ENCODE results near the gene UBXN7.
"Not testable (repeated sequence)": the region's sequence is repeated elsewhere in the genome, so short reads cannot be mapped to it uniquely, and the experiment has no call there.

The UBXN7 gene

GRCh38 chr3:196350067-196350466 lies 82.2 kb downstream of the UBXN7 start:
- no peak overlapping the region for H3K4me3 Mint-ChIP-seq
- H3K4me1 Mint-ChIP-seq, result peaks cover 2% of the 10 kb centered on the region
- H3K27ac Mint-ChIP-seq, result no peak overlapping the region

GRCh38 chr3:196348698-196349097 lies 83.5 kb downstream of the UBXN7 start:
- ATAC-seq (no peak), DNase-seq (no peak)
- Mint-ChIP-seq H3K4me1 (peaks cover 8% of the 10 kb centered on the region), H3K27me3 (no peaks in the 10 kb centered on the region), H3K4me3 (no peak overlapping the region), H3K9me3 (no peaks in the 10 kb centered on the region), H3K27ac (peak overlapping the region in 1 of 2 donors; percentile 19)

More at GRCh38 chr3:196350067-196350466, 82.2 kb downstream of the UBXN7 start:
- no peaks in the 10 kb centered on the region for H3K9me3 Mint-ChIP-seq
- H3K27me3 Mint-ChIP-seq, result no peaks in the 10 kb centered on the region
- DNase-seq (no peak), ATAC-seq (no peak)

- Mint-ChIP-seq H3K27me3 (no peaks in the 10 kb centered on the region), H3K4me3 (no peak overlapping the region), H3K4me1 (peaks cover 8% of the 10 kb centered on the region), H3K27ac (peak overlapping the region in 1 of 2 donors; percentile 35), H3K9me3 (no peaks in the 10 kb centered on the region)
- DNase-seq, result no peak
- ATAC-seq, result no peak
These were observed 87.6 kb downstream of the UBXN7 start for GRCh38 chr3:196344663-196345062.

- not testable (repeated sequence) for H3K9me3 Mint-ChIP-seq, H3K27me3 Mint-ChIP-seq, ATAC-seq, H3K4me1 Mint-ChIP-seq, H3K27ac Mint-ChIP-seq, DNase-seq, H3K4me3 Mint-ChIP-seq
These were observed 88.3 kb downstream of the UBXN7 start for GRCh38 chr3:196343917-196344316.

GRCh38 chr3:196341137-196341536 lies 91.1 kb downstream of the UBXN7 start:
- Mint-ChIP-seq H3K9me3 (no peaks in the 10 kb centered on the region), H3K4me1 (peaks cover 8% of the 10 kb centered on the region), H3K4me3 (no peak overlapping the region), H3K27me3 (peaks cover 7% of the 10 kb centered on the region), H3K27ac (no peak overlapping the region)
- no peak for ATAC-seq
- no peak for DNase-seq

- Mint-ChIP-seq H3K27me3 (peaks cover 7% of the 10 kb centered on the region), H3K4me1 (peaks cover 8% of the 10 kb centered on the region), H3K27ac (no peak overlapping the region), H3K9me3 (no peaks in the 10 kb centered on the region), H3K4me3 (no peak overlapping the region)
- DNase-seq, result no peak
- no peak for ATAC-seq
These were observed 91.8 kb downstream of the UBXN7 start for GRCh38 chr3:196340466-196340865.

- H3K4me1 Mint-ChIP-seq, result peaks cover 2% of the 10 kb centered on the region
- peaks cover 7% of the 10 kb centered on the region for H3K27me3 Mint-ChIP-seq
- ATAC-seq, result no peak
- no peaks in the 10 kb centered on the region for H3K9me3 Mint-ChIP-seq
- no peak overlapping the region for H3K27ac Mint-ChIP-seq
- DNase-seq, result no peak
- no peak overlapping the region for H3K4me3 Mint-ChIP-seq
These were observed 92.6 kb downstream of the UBXN7 start for GRCh38 chr3:196339493-196340254.

- Mint-ChIP-seq H3K27ac (no peak overlapping the region), H3K27me3 (peaks cover 7% of the 10 kb centered on the region), H3K9me3 (no peaks in the 10 kb centered on the region), H3K4me3 (no peak overlapping the region), H3K4me1 (no peaks in the 10 kb centered on the region)
- ATAC-seq (no peak), DNase-seq (no peak)
These were observed 93.2 kb downstream of the UBXN7 start for GRCh38 chr3:196339044-196339443.

GRCh38 chr3:196336319-196337145 lies 95.7 kb downstream of the UBXN7 start:
- no peaks in the 10 kb centered on the region for H3K9me3 Mint-ChIP-seq
- ATAC-seq (no peak), DNase-seq (no peak)
- no peaks in the 10 kb centered on the region for H3K4me1 Mint-ChIP-seq
- H3K4me3 Mint-ChIP-seq, result no peak overlapping the region
- H3K27me3 Mint-ChIP-seq, result peaks cover 7% of the 10 kb centered on the region
- H3K27ac Mint-ChIP-seq, result no peak overlapping the region

GRCh38 chr3:196335503-196335948 lies 96.7 kb downstream of the UBXN7 start:
- ATAC-seq (peak; percentile 59), DNase-seq (no peak)
- H3K27ac Mint-ChIP-seq, result no peak overlapping the region
- H3K9me3 Mint-ChIP-seq, result no peaks in the 10 kb centered on the region
- H3K4me3 Mint-ChIP-seq, result no peak overlapping the region
- peaks cover 7% of the 10 kb centered on the region for H3K27me3 Mint-ChIP-seq
- H3K4me1 Mint-ChIP-seq, result no peaks in the 10 kb centered on the region

GRCh38 chr3:196334982-196335381 lies 97.2 kb downstream of the UBXN7 start:
- no peak overlapping the region for H3K27ac Mint-ChIP-seq
- H3K4me3 Mint-ChIP-seq, result no peak overlapping the region
- no peaks in the 10 kb centered on the region for H3K4me1 Mint-ChIP-seq
- peaks cover 12% of the 10 kb centered on the region for H3K27me3 Mint-ChIP-seq
- DNase-seq (no peak), ATAC-seq (peak; percentile 55)
- H3K9me3 Mint-ChIP-seq, result no peaks in the 10 kb centered on the region

- H3K27ac Mint-ChIP-seq, result peak overlapping the region in 1 of 2 donors; percentile 76
- H3K4me3 Mint-ChIP-seq, result no peak overlapping the region
- ATAC-seq (no peak), DNase-seq (no peak)
- H3K4me1 Mint-ChIP-seq, result no peaks in the 10 kb centered on the region
- no peaks in the 10 kb centered on the region for H3K9me3 Mint-ChIP-seq
- peaks cover 8% of the 10 kb centered on the region for H3K27me3 Mint-ChIP-seq
These were observed 100.1 kb downstream of the UBXN7 start for GRCh38 chr3:196332168-196332567.

- no peak for ATAC-seq
- H3K4me1 Mint-ChIP-seq, result no peaks in the 10 kb centered on the region
- H3K27me3 Mint-ChIP-seq, result peaks cover 8% of the 10 kb centered on the region
- no peaks in the 10 kb centered on the region for H3K9me3 Mint-ChIP-seq
- H3K4me3 Mint-ChIP-seq, result no peak overlapping the region
- DNase-seq, result no peak
- H3K27ac Mint-ChIP-seq, result no peak overlapping the region
These were observed 104.8 kb downstream of the UBXN7 start for GRCh38 chr3:196327405-196327804.

GRCh38 chr3:196326936-196327335 lies 105.3 kb downstream of the UBXN7 start:
- Mint-ChIP-seq H3K4me1 (peaks cover under 1% of the 10 kb centered on the region), H3K4me3 (no peak overlapping the region), H3K27me3 (peaks cover 8% of the 10 kb centered on the region), H3K27ac (peak overlapping the region in 1 of 2 donors; percentile 31), H3K9me3 (no peaks in the 10 kb centered on the region)
- DNase-seq (no peak), ATAC-seq (no peak)

GRCh38 chr3:196323691-196324090 lies 108.5 kb downstream of the UBXN7 start:
- Mint-ChIP-seq H3K27ac (no peak overlapping the region), H3K9me3 (no peaks in the 10 kb centered on the region), H3K4me1 (peaks cover 16% of the 10 kb centered on the region), H3K27me3 (no peaks in the 10 kb centered on the region), H3K4me3 (no peak overlapping the region)
- ATAC-seq (no peak), DNase-seq (no peak)

- no peak for DNase-seq
- Mint-ChIP-seq H3K9me3 (no peaks in the 10 kb centered on the region), H3K27me3 (no peaks in the 10 kb centered on the region), H3K4me3 (no peak overlapping the region), H3K27ac (peak overlapping the region in 1 of 2 donors; percentile 63), H3K4me1 (peaks cover 16% of the 10 kb centered on the region)
- no peak for ATAC-seq
These were observed 109.2 kb downstream of the UBXN7 start for GRCh38 chr3:196323016-196323415.
